GM12892 (cell line): Measurements from ENCODE around the gene HSP90AA1.
A peak's percentile ranks its signal among the peaks of the same experiment; 100 is the strongest.
"Not testable (repeated sequence)": the region's sequence is repeated elsewhere in the genome, so short reads cannot be mapped to it uniquely, and the experiment has no call there.

Experiments
- DNase-seq: peaks from one replicate; pipeline ENCODE4 v3.0.0; 2011; ENCODE audit not compliant: insufficient read length
- FAIRE-seq: peaks from 2 replicates; lab custom pipeline; 2011; peaks lifted over from hg19 to GRCh38; lab: Jason Lieb, UNC
- POLR2A ChIP-seq: IDR thresholded peaks from 2 replicates; pipeline ENCODE4 v1.6.1; 2011; ENCODE audit warnings: low read depth, low read length, control low read depth
- POLR2AphosphoS5 ChIP-seq: IDR thresholded peaks from 2 replicates; pipeline ENCODE4 v1.6.1; 2011; ENCODE audit warnings: low read depth, low read length, control low read depth
- TAF1 ChIP-seq: IDR thresholded peaks from 2 replicates; pipeline ENCODE4 v1.6.1; 2011; ENCODE audit warnings: low read depth, mild to moderate bottlenecking, control low read depth, low read length, borderline replicate concordance

The HSP90AA1 gene

DNA sequence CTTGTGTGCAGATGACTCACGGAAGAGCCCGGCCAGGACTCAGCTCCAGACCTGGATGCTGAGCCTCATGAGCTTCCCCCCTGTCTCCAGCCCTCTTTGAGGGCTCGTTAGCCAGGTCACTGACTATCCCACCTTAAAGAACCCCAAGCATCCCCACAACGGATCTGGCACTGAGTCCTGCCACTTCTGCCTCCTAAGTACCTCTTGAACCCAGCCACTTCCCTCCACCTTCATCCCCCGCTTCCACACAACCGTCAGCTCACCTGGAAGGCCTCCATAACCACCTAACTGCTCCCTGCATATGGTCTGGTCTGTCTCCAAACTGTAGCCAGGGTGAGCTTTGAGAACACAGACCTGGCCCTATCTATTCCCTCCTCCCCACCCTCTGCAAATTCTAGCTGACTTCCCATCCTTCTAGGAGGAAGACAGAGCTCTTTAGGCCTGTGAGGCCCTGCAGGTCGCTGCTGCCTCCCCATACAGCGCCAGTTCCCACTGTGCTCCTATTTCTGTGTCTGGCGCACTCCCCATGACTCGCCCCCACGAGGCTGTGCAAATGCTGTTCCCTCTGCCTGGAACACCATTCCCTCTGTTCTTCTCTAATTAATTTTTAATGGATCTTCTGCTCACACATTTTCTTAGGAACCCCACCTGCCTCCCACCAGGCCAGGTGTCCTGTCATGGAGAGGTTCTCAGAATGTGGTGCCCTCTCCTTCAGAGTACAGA, 2.9 kb upstream of the HSP90AA1 start:
- TF ChIP-seq POLR2AphosphoS5 (no peak), TAF1 (no peak), POLR2A (no peak)
- FAIRE-seq (no peak), DNase-seq (no peak)

DNA sequence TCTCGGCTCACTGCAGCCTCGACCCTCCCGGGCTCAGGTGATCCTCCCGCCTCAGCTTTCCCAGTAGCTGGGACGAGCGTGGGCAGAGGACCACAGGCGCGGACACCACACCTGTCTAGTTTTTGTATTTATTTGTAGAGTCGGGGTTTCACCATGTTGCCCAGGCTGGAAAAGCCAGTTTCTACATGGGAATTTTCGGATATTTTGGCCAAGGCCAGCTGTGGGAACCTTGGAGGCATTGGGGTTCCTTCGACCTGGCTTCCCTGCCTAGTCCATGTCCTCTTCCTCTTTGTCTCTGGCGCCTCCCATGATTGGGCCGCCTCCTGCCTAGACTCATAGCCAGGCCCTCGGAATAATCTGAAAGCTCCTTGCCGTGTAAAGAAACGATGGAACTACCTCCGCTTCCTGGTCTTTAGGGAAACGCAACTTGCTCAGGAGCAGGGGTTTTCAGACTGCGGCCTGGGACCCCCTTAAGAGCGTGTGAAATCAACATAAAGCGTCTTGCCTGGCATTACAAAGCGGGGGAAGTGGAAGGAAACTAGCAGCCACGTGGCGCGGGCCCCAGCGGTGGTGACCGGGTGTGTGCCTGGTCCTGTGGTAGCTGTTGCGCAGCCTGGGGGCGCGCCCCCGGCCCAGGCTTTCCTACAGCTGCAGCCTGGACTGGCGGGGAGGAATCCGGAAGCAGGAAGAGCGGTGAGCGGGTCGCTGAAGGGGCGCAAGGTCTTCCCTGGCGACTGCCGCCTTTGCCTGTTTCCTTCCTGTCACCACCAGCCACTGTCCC, 1.4 kb upstream of the HSP90AA1 start:
- TF ChIP-seq POLR2A: peak; percentile 74; the same call in 1 of the 2 replicates
- TF ChIP-seq POLR2AphosphoS5: peak; percentile 61; the same call in 1 of the 2 replicates
- TF ChIP-seq TAF1: no peak
- peak; percentile 48 for DNase-seq
- peak; percentile 27 for FAIRE-seq

DNA sequence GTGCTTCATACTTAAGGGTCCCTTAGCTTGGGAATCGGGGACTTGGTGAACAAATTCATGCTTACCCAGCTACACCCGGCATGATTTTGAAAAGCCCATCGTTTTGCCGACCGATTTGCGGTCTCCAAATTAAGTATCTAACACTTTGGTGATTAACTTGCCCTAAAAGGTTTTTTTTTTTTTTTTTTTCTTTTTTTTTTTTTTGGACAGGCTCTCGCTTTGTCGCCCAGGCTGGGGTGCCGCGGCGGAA, 843 bp upstream of the HSP90AA1 start:
- TF ChIP-seq POLR2A: no peak
- TF ChIP-seq TAF1: no peak
- no peak for TF ChIP-seq POLR2AphosphoS5
- FAIRE-seq (no peak), DNase-seq (no peak)

DNA sequence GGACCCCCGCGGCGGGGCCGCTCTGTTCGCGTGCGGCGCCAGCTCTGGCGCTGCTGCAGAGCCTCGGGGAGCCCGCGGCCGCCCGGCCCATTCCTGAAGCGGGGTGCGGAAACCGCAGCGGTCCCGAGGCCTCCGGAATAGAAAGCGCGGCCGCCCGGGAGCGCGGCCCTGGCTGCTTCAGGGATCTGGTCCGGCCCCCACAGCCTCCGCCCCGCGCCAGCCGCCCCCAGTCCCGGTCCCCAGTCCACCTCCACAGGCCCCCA, 204 bp downstream of the HSP90AA1 start:
- TF ChIP-seq POLR2AphosphoS5 (no peak), TAF1 (no peak), POLR2A (no peak)
- no peak for FAIRE-seq

GRCh38 chr14:102085948-102086708, 716 bp downstream of the HSP90AA1 start:
- TF ChIP-seq POLR2A: no peak; the same call in 1 of the 2 replicates
- TF ChIP-seq POLR2AphosphoS5: no peak
- no peak for TF ChIP-seq TAF1
- FAIRE-seq (no peak), DNase-seq (no peak)

More for the DNA sequence above, 204 bp downstream of the HSP90AA1 start:
- no peak for DNase-seq

DNA sequence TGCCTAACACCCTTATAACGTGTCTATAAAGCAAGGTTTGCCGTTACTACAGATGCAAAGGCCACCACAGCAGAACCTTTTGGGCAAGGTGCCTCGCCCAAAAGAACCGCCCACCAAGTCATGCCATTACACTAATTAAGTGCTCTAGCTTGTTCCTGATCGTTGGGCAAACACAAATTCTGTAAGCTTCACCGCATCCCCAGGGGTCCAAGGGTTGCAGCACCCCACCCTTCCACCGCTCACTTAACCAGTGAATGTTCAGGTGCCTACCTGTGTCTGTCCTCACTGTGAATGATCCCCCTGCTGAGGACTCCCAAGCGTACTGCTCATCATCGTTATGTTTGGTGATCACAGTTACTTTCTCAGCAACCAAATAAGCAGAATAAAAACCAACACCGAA, 1.4 kb downstream of the HSP90AA1 start:
- DNase-seq (no peak), FAIRE-seq (no peak)

GRCh38 chr14:102084931-102085330, 1.9 kb downstream of the HSP90AA1 start:
- FAIRE-seq (no peak), DNase-seq (no peak)
- TF ChIP-seq POLR2A: no peak
- no peak for TF ChIP-seq POLR2AphosphoS5
- no peak for TF ChIP-seq TAF1

More for the DNA sequence above, 1.4 kb downstream of the HSP90AA1 start:
- TF ChIP-seq POLR2A (no peak), POLR2AphosphoS5 (no peak), TAF1 (no peak)

- FAIRE-seq, DNase-seq: not testable (repeated sequence)
Observed at GRCh38 chr14:102084522-102084921, 2.3 kb downstream of the HSP90AA1 start.

GRCh38 chr14:102081231-102082080, 5.4 kb downstream of the HSP90AA1 start:
- FAIRE-seq (no peak), DNase-seq (no peak)

DNA sequence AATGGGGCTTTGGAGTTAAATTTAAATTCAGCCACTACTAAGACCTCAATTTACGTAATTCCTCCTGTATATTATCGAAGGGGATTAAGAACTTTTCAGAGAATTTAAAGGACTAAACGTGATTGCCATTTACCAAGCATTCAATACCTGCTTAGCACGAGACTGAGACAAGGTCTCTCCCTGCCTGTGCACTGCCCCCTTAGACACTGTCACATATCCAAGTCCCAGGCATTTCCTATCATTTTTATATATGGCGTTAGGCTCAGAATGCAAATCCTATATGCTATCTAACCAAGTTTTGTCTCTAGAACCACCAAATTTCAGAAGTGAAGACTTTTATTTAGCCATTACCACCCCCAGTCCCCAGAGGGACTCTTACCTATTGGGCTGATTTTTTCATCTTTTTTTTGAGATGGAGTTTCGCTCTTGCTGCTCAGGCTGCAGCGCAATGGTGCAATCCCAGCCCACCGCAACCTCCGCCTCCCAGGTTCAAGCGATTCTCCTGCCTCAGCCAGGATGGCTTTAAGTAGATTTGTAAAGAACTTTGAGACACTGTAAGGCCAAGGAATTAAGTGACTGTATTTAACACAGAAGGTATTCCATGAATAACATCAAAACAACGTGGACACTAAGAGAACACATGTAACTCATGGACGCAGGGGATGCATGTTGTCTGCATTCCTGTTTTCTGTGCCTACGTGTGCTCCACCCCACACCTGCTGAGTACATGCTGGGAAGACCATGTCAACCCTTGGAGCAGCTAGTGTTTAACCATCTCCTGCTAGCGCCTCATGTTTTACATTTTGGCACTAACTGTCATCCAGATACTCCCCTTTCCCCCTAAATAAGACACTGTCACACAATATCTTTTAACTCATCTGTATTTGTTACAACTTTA, 6.4 kb downstream of the HSP90AA1 start:
- no peak for FAIRE-seq
- peak; percentile 40; the same call in 1 of the 2 replicates for TF ChIP-seq POLR2A
- TF ChIP-seq TAF1: no peak
- peak; percentile 56 for TF ChIP-seq POLR2AphosphoS5
- no peak for DNase-seq

More at GRCh38 chr14:102081231-102082080, 5.4 kb downstream of the HSP90AA1 start:
- TF ChIP-seq TAF1 (no peak), POLR2AphosphoS5 (no peak), POLR2A (no peak)
